ENCODE data around the gene KCND2. TPM values are rescaled to one million over a fixed set of nuclear protein-coding genes. Genes with fewer than 3 reads are reported as not detected.

Gene KCND2
- polyA plus RNA-seq, 3 donors, result not detected

DNA sequence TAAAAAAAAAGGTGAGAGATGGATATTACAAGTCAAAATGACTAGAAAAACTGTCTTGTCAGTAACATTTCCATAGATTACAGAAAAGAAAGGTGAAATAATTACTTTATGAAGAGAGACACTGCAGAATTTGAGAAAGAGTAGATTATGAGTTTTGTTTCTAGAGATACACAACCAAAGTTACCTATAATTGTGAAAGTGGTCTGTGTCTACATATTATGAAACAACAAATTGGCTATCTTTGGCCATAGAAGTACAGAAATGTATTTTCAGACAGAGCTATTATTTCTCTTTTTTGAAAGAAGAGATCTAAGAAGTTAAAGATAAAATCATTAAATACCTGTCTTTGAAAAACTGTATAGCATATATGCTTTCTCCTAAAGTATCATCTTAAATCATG lies 30.1 kb downstream of the KCND2 start:
- no peak for TF ChIP-seq CTCF (IDR thresholded peaks at IDR 0.05)
- no peaks in the 10 kb centered on the region for H3K4me1 Mint-ChIP-seq
- H3K27ac ChIP-seq (ENCODE audit: low read depth in 1 of 2, low read length in 2 of 2), result no peak overlapping the region
- no peak overlapping the region for H3K4me2 ChIP-seq (replicated peaks; ENCODE audit: extremely low read depth, low read length, poor library complexity, severe bottlenecking)
- H3K27ac Mint-ChIP-seq, result no peak overlapping the region
- no peak for DNase-seq
- H3K9ac ChIP-seq (ENCODE audit: insufficient read depth, low read length, poor library complexity, severe bottlenecking), result no peak overlapping the region
- no peaks in the 10 kb centered on the region for H3K36me3 Mint-ChIP-seq
- no peaks in the 10 kb centered on the region for H3K27me3 ChIP-seq (ENCODE audit: control insufficient read depth in 2 of 2, insufficient read depth in 2 of 2, low read length in 2 of 2)
- peaks cover 0 to 3% (median 0%) of the 10 kb centered on the region in 3 donors for H3K27me3 Mint-ChIP-seq (ENCODE audit: low read depth in 3 of 3)
- no peaks in the 10 kb centered on the region for H3K9me3 Mint-ChIP-seq
- H3K9me3 ChIP-seq (replicated peaks in 1 of 2; ENCODE audit: control insufficient read depth in 1 of 2, insufficient read depth in 1 of 2, low read length in 2 of 2), result no peaks in the 10 kb centered on the region
- no peaks in the 10 kb centered on the region for H3K4me1 ChIP-seq (ENCODE audit: control insufficient read depth in 1 of 2, insufficient read depth in 2 of 2, low read length in 2 of 2)
- H2AFZ ChIP-seq (ENCODE audit: insufficient read depth, low read depth, low read length, poor library complexity, severe bottlenecking), result no peak overlapping the region
- H3K4me3 ChIP-seq (replicated peaks in 1 of 3; ENCODE audit: low read depth in 2 of 3, low read length in 3 of 3), result no peak overlapping the region
- intact Hi-C loops (cut with micrococcal nuclease), result no loop called here
- H3K79me2 ChIP-seq (ENCODE audit: insufficient read depth, low read length), result no peaks in the 10 kb centered on the region
- H3K4me3 Mint-ChIP-seq, result no peak overlapping the region
- H3K36me3 ChIP-seq (replicated peaks in 1 of 2; ENCODE audit: control insufficient read depth in 1 of 2, insufficient read depth in 2 of 2, low read length in 2 of 2), result no peaks in the 10 kb centered on the region
- no peaks in the 10 kb centered on the region for H4K20me1 ChIP-seq (ENCODE audit: insufficient read depth, low read length)

GRCh38 chr7:120304674-120305073 lies 31.7 kb downstream of the KCND2 start:
- Histone ChIP-seq H3K79me2 (ENCODE audit: insufficient read depth, low read length) (no peaks in the 10 kb centered on the region), H3K4me1 (ENCODE audit: control insufficient read depth in 1 of 2, insufficient read depth in 2 of 2, low read length in 2 of 2) (no peaks in the 10 kb centered on the region), H3K27me3 (ENCODE audit: control insufficient read depth in 2 of 2, insufficient read depth in 2 of 2, low read length in 2 of 2) (no peaks in the 10 kb centered on the region), H3K27ac (ENCODE audit: low read depth in 1 of 2, low read length in 2 of 2) (no peak overlapping the region), H3K36me3 (replicated peaks in 1 of 2; ENCODE audit: control insufficient read depth in 1 of 2, insufficient read depth in 2 of 2, low read length in 2 of 2) (no peaks in the 10 kb centered on the region), H3K4me3 (replicated peaks in 1 of 3; ENCODE audit: low read depth in 2 of 3, low read length in 3 of 3) (no peak overlapping the region), H2AFZ (ENCODE audit: insufficient read depth, low read depth, low read length, poor library complexity, severe bottlenecking) (no peak overlapping the region), H3K9me3 (replicated peaks in 1 of 2; ENCODE audit: control insufficient read depth in 1 of 2, insufficient read depth in 1 of 2, low read length in 2 of 2) (no peaks in the 10 kb centered on the region), H3K9ac (ENCODE audit: insufficient read depth, low read length, poor library complexity, severe bottlenecking) (no peak overlapping the region), H3K4me2 (replicated peaks; ENCODE audit: extremely low read depth, low read length, poor library complexity, severe bottlenecking) (no peak overlapping the region), H4K20me1 (ENCODE audit: insufficient read depth, low read length) (no peaks in the 10 kb centered on the region)
- Mint-ChIP-seq H3K9me3 (no peaks in the 10 kb centered on the region), H3K4me1 (no peaks in the 10 kb centered on the region), H3K27ac (no peak overlapping the region), H3K36me3 (no peaks in the 10 kb centered on the region), H3K27me3 (ENCODE audit: low read depth in 3 of 3) (peaks cover 0 to 3% (median 0%) of the 10 kb centered on the region in 3 donors), H3K4me3 (no peak overlapping the region)
- DNase-seq, result no peak
- TF ChIP-seq CTCF (IDR thresholded peaks at IDR 0.05), result no peak
- intact Hi-C loops (cut with micrococcal nuclease), result no loop called here
- WGBS (ENCODE audit: insufficient coverage), result no CpG with 5 or more reads among the region's 6 CpGs

Measured in CD14-positive monocyte (primary cell).